CD14-positive monocyte (primary cell): ENCODE measurements around the gene ARHGAP20. TPM values are rescaled to one million over a fixed set of nuclear protein-coding genes. Genes with fewer than 3 reads are reported as not detected.

Experiments used
- DNase-seq, 3 donors: peaks; one replicate each; pipeline ENCODE4 v3.0.0-alpha.2; 2011 to 2022
- H2AFZ ChIP-seq: 2 replicates; pipeline ENCODE4 v1.6.0; 2012; ENCODE audit warnings: mild to moderate bottlenecking, low read depth, low read length, inconsistent platforms; ENCODE audit not compliant: insufficient read depth, poor library complexity, severe bottlenecking
- H3K27ac ChIP-seq, 2 donors: 1 replicate in 1 of 2; 2 replicates in 1 of 2; pipeline ENCODE4 v1.5.1; 2012 to 2013; ENCODE audit warnings: low read length in 2 of 2, control low read depth in 1 of 2, inconsistent platforms in 1 of 2, low read depth in 1 of 2, mild to moderate bottlenecking in 1 of 2
- H3K27me3 ChIP-seq, 2 donors: one replicate each; pipeline versions ENCODE4 v1.6.0 to v1.6.1; 2011 to 2013; ENCODE audit warnings: low read length in 2 of 2; ENCODE audit not compliant: control insufficient read depth in 2 of 2, insufficient read depth in 2 of 2
- H3K36me3 ChIP-seq, 2 donors: replicated peaks in 1 of 2; 1 replicate in 1 of 2; 2 replicates in 1 of 2; pipeline versions ENCODE4 v1.5.1 to v1.6.1; 2012 to 2013; ENCODE audit warnings: low read length in 2 of 2, control low read depth in 1 of 2, inconsistent platforms in 1 of 2, mild to moderate bottlenecking in 1 of 2; ENCODE audit not compliant: insufficient read depth in 2 of 2, control insufficient read depth in 1 of 2
- H3K4me1 ChIP-seq, 2 donors: 1 replicate in 1 of 2; 2 replicates in 1 of 2; pipeline versions ENCODE4 v1.5.1 to v1.6.1; 2012 to 2013; ENCODE audit warnings: low read length in 2 of 2, control low read depth in 1 of 2, inconsistent platforms in 1 of 2, mild to moderate bottlenecking in 1 of 2, moderate library complexity in 1 of 2; ENCODE audit not compliant: insufficient read depth in 2 of 2, control insufficient read depth in 1 of 2
- H3K4me2 ChIP-seq: replicated peaks from 2 replicates; pipeline ENCODE3; 2012; ENCODE audit warnings: low read length, moderate library complexity, mild to moderate bottlenecking; ENCODE audit not compliant: poor library complexity, severe bottlenecking; ENCODE audit errors: extremely low read depth
- H3K4me3 ChIP-seq, 3 experiments: fragments of 200-600 bp in 1 of 3; sonication (generic) in 1 of 3; replicated peaks in 1 of 3; 1 replicate in 2 of 3; 2 replicates in 1 of 3; pipeline ENCODE4 v1.5.1; 2011 to 2013; ENCODE audit warnings: low read length in 3 of 3, mild to moderate bottlenecking in 3 of 3, control low read depth in 2 of 3, low read depth in 2 of 3, inconsistent platforms in 1 of 3, moderate library complexity in 1 of 3
- H3K79me2 ChIP-seq: 2 replicates; pipeline ENCODE4 v1.6.0; 2012; ENCODE audit warnings: mild to moderate bottlenecking, control low read depth, inconsistent platforms, low read length, moderate library complexity; ENCODE audit not compliant: insufficient read depth
- H3K9ac ChIP-seq: 2 replicates; pipeline ENCODE4 v1.6.0; 2017; ENCODE audit warnings: low read length, mild to moderate bottlenecking; ENCODE audit not compliant: insufficient read depth, poor library complexity, severe bottlenecking
- H3K9me3 ChIP-seq, 2 donors: replicated peaks in 1 of 2; 1 replicate in 1 of 2; 2 replicates in 1 of 2; pipeline versions ENCODE4 v1.5.1 to v1.6.1; 2012 to 2013; ENCODE audit warnings: low read length in 2 of 2, control low read depth in 1 of 2; ENCODE audit not compliant: control insufficient read depth in 1 of 2, insufficient read depth in 1 of 2
- H4K20me1 ChIP-seq: 2 replicates; pipeline ENCODE4 v1.6.0; 2012; ENCODE audit warnings: mild to moderate bottlenecking, low read length, control low read depth, moderate library complexity; ENCODE audit not compliant: insufficient read depth
- H3K27ac Mint-ChIP-seq, 7 donors: one replicate each; pipeline ENCODE4 v1.8.0; 2020; ENCODE audit warnings: mild to moderate bottlenecking in 7 of 7, mixed read lengths in 7 of 7, moderate library complexity in 6 of 7, inconsistent platforms in 2 of 7
- H3K27me3 Mint-ChIP-seq, 3 donors: one replicate each; pipeline ENCODE4 v1.8.0; 2021 to 2022; ENCODE audit warnings: low read depth in 3 of 3, mild to moderate bottlenecking in 3 of 3, mixed read lengths in 3 of 3, moderate library complexity in 3 of 3, inconsistent platforms in 1 of 3
- H3K36me3 Mint-ChIP-seq, 2 donors: one replicate each; pipeline ENCODE4 v1.8.0; 2020; ENCODE audit warnings: mixed read lengths in 2 of 2, inconsistent platforms in 1 of 2, mild to moderate bottlenecking in 1 of 2
- H3K4me1 Mint-ChIP-seq: one replicate; pipeline ENCODE4 v1.8.0; 2020; ENCODE audit warnings: mild to moderate bottlenecking, mixed read lengths
- H3K4me3 Mint-ChIP-seq, 2 donors: one replicate each; pipeline ENCODE4 v1.8.0; 2020; ENCODE audit warnings: mild to moderate bottlenecking in 2 of 2, mixed read lengths in 2 of 2, moderate library complexity in 1 of 2
- H3K9me3 Mint-ChIP-seq, 7 donors: one replicate each; pipeline ENCODE4 v1.8.0; 2020 to 2022; ENCODE audit warnings: mixed read lengths in 7 of 7, mild to moderate bottlenecking in 6 of 7, moderate library complexity in 6 of 7, inconsistent platforms in 2 of 7
- WGBS: methylation state at CpG from one replicate; pipeline ENCODE4 v1.1.5; 2013; ENCODE audit warnings: missing lambda C conversion rate; ENCODE audit not compliant: insufficient coverage; 5-methylcytosine and 5-hydroxymethylcytosine counted together
- intact Hi-C, 2 donors: fragments of 100-400 bp; cut with micrococcal nuclease; formaldehyde crosslinking; loops; one replicate each; pipeline versions ENCODE4 v1.15.0 to v1.15.1; 2023
- polyA plus RNA-seq, 3 donors: library from polyadenylated mRNA; depleted of rRNA in 1 of 3; unstranded in 2 of 3; stranded (reverse) in 1 of 3; fragments of 300-500 nt in 2 of 3; fragments of >200 nt in 1 of 3; fragmentation: Illumina TruSeq in 2 of 3; gene quantifications; 1 replicate in 2 of 3; 2 replicates in 1 of 3; pipeline ENCODE4 v1.2.3, GENCODE V29; 2012 to 2021
- TF ChIP-seq, protein P1 (sequence below): fragments of 200-600 bp; IDR thresholded peaks from one replicate; pipeline ENCODE4 v1.8.0; 2022; ENCODE audit warnings: antibody characterized with exemption, mild to moderate bottlenecking

ARHGAP20 gene
- polyA plus RNA-seq, 3 donors, result 0.04 TPM; not detected in 2

GRCh38 chr11:110566577-110566976 is 145.7 kb downstream of the ARHGAP20 start:
- Histone ChIP-seq H3K4me2 (no peak overlapping the region), H3K27ac (no peak overlapping the region), H3K27me3 (no peaks in the 10 kb centered on the region), H2AFZ (no peak overlapping the region), H4K20me1 (no peaks in the 10 kb centered on the region), H3K4me1 (no peaks in the 10 kb centered on the region), H3K9ac (no peak overlapping the region), H3K79me2 (no peaks in the 10 kb centered on the region), H3K9me3 (no peaks in the 10 kb centered on the region), H3K4me3 (no peak overlapping the region), H3K36me3 (no peaks in the 10 kb centered on the region)
- H3K4me1 Mint-ChIP-seq, result peaks cover 14% of the 10 kb centered on the region
- no peak overlapping the region for H3K4me3 Mint-ChIP-seq
- H3K27ac Mint-ChIP-seq, result no peak overlapping the region
- WGBS, result 67% methylated on average over 2 of the region's 2 CpGs
- no peaks in the 10 kb centered on the region for H3K36me3 Mint-ChIP-seq
- intact Hi-C loops, result no loop called here
- TF ChIP-seq, protein P1, sequence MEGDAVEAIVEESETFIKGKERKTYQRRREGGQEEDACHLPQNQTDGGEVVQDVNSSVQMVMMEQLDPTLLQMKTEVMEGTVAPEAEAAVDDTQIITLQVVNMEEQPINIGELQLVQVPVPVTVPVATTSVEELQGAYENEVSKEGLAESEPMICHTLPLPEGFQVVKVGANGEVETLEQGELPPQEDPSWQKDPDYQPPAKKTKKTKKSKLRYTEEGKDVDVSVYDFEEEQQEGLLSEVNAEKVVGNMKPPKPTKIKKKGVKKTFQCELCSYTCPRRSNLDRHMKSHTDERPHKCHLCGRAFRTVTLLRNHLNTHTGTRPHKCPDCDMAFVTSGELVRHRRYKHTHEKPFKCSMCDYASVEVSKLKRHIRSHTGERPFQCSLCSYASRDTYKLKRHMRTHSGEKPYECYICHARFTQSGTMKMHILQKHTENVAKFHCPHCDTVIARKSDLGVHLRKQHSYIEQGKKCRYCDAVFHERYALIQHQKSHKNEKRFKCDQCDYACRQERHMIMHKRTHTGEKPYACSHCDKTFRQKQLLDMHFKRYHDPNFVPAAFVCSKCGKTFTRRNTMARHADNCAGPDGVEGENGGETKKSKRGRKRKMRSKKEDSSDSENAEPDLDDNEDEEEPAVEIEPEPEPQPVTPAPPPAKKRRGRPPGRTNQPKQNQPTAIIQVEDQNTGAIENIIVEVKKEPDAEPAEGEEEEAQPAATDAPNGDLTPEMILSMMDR, result no peak
- no peak for DNase-seq
- peaks cover 0 to 5% (median 2%) of the 10 kb centered on the region in 3 donors for H3K27me3 Mint-ChIP-seq
- H3K9me3 Mint-ChIP-seq, result peaks cover 0 to 3% (median 0%) of the 10 kb centered on the region in 7 donors

- no peaks in the 10 kb centered on the region for H3K4me1 ChIP-seq
- intact Hi-C loops, result no loop called here
- peaks cover 0 to 3% (median 0%) of the 10 kb centered on the region in 7 donors for H3K9me3 Mint-ChIP-seq
- TF ChIP-seq, protein P1, result no peak
- no peaks in the 10 kb centered on the region for H3K79me2 ChIP-seq
- no peaks in the 10 kb centered on the region for H3K36me3 ChIP-seq
- no peak overlapping the region for H3K27ac Mint-ChIP-seq
- no peak for DNase-seq
- H3K27me3 Mint-ChIP-seq, result peaks cover 0 to 8% (median 4%) of the 10 kb centered on the region in 3 donors
- H4K20me1 ChIP-seq, result no peaks in the 10 kb centered on the region
- H3K4me2 ChIP-seq, result no peak overlapping the region
- peaks cover 6% of the 10 kb centered on the region for H3K4me1 Mint-ChIP-seq
- H3K4me3 ChIP-seq, result no peak overlapping the region
- no peak overlapping the region for H2AFZ ChIP-seq
- no peaks in the 10 kb centered on the region for H3K9me3 ChIP-seq
- no peak overlapping the region for H3K27ac ChIP-seq
- H3K36me3 Mint-ChIP-seq, result no peaks in the 10 kb centered on the region
- H3K4me3 Mint-ChIP-seq, result peak overlapping the region in 1 of 2 donors; percentile 17
- H3K27me3 ChIP-seq, result no peaks in the 10 kb centered on the region
- no peak overlapping the region for H3K9ac ChIP-seq
- 63% methylated on average over 14 of the region's 16 CpGs for WGBS
Observed at GRCh38 chr11:110565357-110566336, 146.6 kb downstream of the ARHGAP20 start.
